Measurements from ENCODE around the gene SLC16A3. TPM values are rescaled to one million over a fixed set of nuclear protein-coding genes. Genes with fewer than 3 reads are reported as not detected.

Gene SLC16A3
- total RNA-seq, 6 experiments from 2014 or later: 4.1 to 34.0 (median 7.3) TPM

GRCh38 chr17:82235056-82235774, 6.4 kb downstream of the SLC16A3 start:
- no peak overlapping the region for H3K4me3 ChIP-seq
- DNase-seq: no peak
- TF ChIP-seq POLR2A (IDR thresholded peaks at IDR 0.05) (no peak), CTCF (IDR thresholded peaks at IDR 0.05) (no peak)
- H3K27ac ChIP-seq: no peak overlapping the region
- WGBS (ENCODE audit: insufficient coverage, low coverage, low lambda C conversion rate, missing lambda C conversion rate): 80% methylated on average over 7 of the region's 19 CpGs
- ATAC-seq: no peak
- H3K27me3 ChIP-seq: no peaks in the 10 kb centered on the region
- H3K36me3 ChIP-seq: no peaks in the 10 kb centered on the region
- H3K9me3 ChIP-seq: no peaks in the 10 kb centered on the region
- peaks cover 0 to 45% (median 19%) of the 10 kb centered on the region in 4 donors for H3K4me1 ChIP-seq
- intact Hi-C loops (cut with DNase I): loop anchor here (5.0 kb wide), 2 partner anchors 82 to 87 kb away; partner anchors contain the start of gene CD7 (in 1 of the 2)

- peaks cover 2 to 45% (median 24%) of the 10 kb centered on the region in 4 donors for H3K4me1 ChIP-seq
- no peaks in the 10 kb centered on the region for H3K27me3 ChIP-seq
- ATAC-seq (no peak), DNase-seq (no peak)
- TF ChIP-seq CTCF (IDR thresholded peaks at IDR 0.05) (no peak), POLR2A (IDR thresholded peaks at IDR 0.05) (no peak)
- no peak overlapping the region for H3K27ac ChIP-seq
- intact Hi-C loops (cut with DNase I): loop anchor here (5.0 kb wide), 2 partner anchors 82 to 87 kb away; partner anchors contain the start of gene CD7 (in 1 of the 2)
- WGBS (ENCODE audit: insufficient coverage, low coverage, low lambda C conversion rate, missing lambda C conversion rate): 13% methylated on average over 3 of the region's 15 CpGs
- no peak overlapping the region for H3K4me3 ChIP-seq
- H3K9me3 ChIP-seq: no peaks in the 10 kb centered on the region
- H3K36me3 ChIP-seq: no peaks in the 10 kb centered on the region
Measured at GRCh38 chr17:82235775-82236141, 6.9 kb downstream of the SLC16A3 start.

GRCh38 chr17:82236142-82236971, 7.5 kb downstream of the SLC16A3 start:
- no peak overlapping the region for H3K4me3 ChIP-seq
- H3K27ac ChIP-seq: no peak overlapping the region
- H3K4me1 ChIP-seq: peaks cover 4 to 47% (median 29%) of the 10 kb centered on the region in 4 donors
- H3K27me3 ChIP-seq: no peaks in the 10 kb centered on the region
- peak; percentile 70 to 93 (median 89) for DNase-seq
- H3K9me3 ChIP-seq: no peaks in the 10 kb centered on the region
- TF ChIP-seq POLR2A (IDR thresholded peaks at IDR 0.05) (no peak), CTCF (IDR thresholded peaks at IDR 0.05) (peak; percentile 85 to 92 (median 88))
- H3K36me3 ChIP-seq: no peaks in the 10 kb centered on the region
- intact Hi-C loops (cut with DNase I): loop anchor here (5.0 kb wide), 2 partner anchors 81 to 86 kb away; partner anchors contain the start of gene CD7 (in 1 of the 2)
- WGBS (ENCODE audit: insufficient coverage, low coverage, low lambda C conversion rate, missing lambda C conversion rate): 0% methylated on average over 1 of the region's 44 CpGs
- peak; percentile 31 to 58 (median 55) for ATAC-seq

GRCh38 chr17:82237083-82237745, 8.4 kb downstream of the SLC16A3 start:
- intact Hi-C loops (cut with DNase I): loop anchor here (5.0 kb wide), 2 partner anchors 80 to 85 kb away; partner anchors contain the start of gene CD7 (in 1 of the 2)
- peak in 1 of 3 donors; percentile 54 for DNase-seq
- ATAC-seq: no peak

More at GRCh38 chr17:82237083-82237745, 8.4 kb downstream of the SLC16A3 start:
- TF ChIP-seq CTCF (IDR thresholded peaks at IDR 0.05): no peak
- no peak for TF ChIP-seq POLR2A (IDR thresholded peaks at IDR 0.05)
- Histone ChIP-seq H3K27ac (no peak overlapping the region), H3K9me3 (no peaks in the 10 kb centered on the region), H3K4me1 (peaks cover 4 to 52% (median 33%) of the 10 kb centered on the region in 4 donors), H3K27me3 (no peaks in the 10 kb centered on the region), H3K4me3 (no peak overlapping the region), H3K36me3 (no peaks in the 10 kb centered on the region)
- 90% methylated on average over 5 of the region's 59 CpGs for WGBS (ENCODE audit: insufficient coverage, low coverage, low lambda C conversion rate, missing lambda C conversion rate)
